NCI-H146 treated with DMSO at 0.1 percent for 48 hours (cell line): ENCODE measurements around the gene CCDC13.

Experiments
- DNase-seq: peaks from one replicate; lab custom pipeline; 2025; ENCODE audit not compliant: unreplicated experiment; lab: John Stamatoyannopoulos, UW

CCDC13 gene

DNA sequence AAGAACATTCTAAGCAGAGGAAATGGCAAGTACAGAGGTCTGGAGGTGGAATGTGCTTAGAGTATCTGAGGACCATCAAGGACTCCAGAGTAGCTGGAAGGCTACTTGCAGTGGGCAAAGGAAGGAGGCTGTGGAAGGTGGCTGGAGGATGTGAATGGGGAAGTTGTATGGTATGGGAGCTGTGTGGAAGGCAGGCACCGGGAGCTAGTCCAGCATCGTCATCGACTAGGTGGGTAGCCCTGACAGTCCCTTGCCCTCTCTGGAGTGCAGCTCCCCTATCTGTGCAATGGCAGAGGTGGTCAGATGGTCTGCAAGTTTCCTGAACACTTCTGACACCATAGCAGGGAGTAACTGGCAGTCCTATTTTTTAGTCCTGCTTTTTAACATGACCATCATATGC lies 19.3 kb downstream of the CCDC13 start:
- no peak for DNase-seq

DNA sequence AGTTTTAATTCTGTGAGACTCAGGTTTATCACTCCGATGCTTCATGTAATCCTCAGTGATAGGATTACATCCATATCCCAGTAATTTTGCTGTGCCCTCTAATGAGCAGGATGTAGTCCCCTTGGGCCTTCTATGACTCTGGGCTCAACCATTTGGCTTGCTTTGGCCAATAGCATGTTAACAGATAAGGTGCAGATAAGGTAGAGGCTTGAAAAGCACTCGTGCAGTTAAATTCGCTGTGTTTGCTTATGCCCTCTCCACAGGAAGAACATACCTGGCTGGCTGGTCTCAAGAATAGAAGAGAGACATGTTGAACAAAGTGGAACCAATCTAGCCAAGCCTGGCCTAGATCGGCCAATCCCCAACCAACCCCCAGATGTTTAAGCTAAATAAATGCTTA lies 20.1 kb downstream of the CCDC13 start:
- no peak for DNase-seq

- DNase-seq, result no peak
Measured at GRCh38 chr3:42752441-42752840, 20.6 kb downstream of the CCDC13 start.

GRCh38 chr3:42751609-42752008 lies 21.4 kb downstream of the CCDC13 start:
- DNase-seq, result no peak

GRCh38 chr3:42750834-42751233 lies 22.2 kb downstream of the CCDC13 start:
- no peak for DNase-seq

DNA sequence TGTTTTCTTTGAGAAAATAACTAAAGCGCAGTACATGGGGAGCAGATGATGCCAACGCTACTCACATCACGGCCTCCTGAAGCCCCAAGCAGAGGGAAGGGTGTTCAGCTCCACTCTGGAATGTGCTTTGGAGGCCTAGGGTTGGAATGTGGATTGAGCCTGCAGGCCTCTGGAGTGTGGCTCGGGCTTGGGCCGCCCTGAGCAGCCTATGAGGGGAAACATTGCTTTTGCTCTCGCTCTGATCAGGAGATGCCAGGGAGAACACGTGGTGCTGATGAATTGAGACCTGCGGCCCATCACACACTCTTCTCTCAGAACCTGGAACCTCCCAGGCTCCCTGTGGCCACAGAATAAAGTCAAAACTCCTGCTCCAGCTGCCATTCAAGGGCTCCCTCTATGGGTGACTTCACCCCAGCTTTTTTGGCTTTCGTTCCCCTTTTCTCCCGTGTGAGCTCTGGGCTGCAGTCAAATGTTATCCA lies 23.3 kb downstream of the CCDC13 start:
- no peak for DNase-seq

DNA sequence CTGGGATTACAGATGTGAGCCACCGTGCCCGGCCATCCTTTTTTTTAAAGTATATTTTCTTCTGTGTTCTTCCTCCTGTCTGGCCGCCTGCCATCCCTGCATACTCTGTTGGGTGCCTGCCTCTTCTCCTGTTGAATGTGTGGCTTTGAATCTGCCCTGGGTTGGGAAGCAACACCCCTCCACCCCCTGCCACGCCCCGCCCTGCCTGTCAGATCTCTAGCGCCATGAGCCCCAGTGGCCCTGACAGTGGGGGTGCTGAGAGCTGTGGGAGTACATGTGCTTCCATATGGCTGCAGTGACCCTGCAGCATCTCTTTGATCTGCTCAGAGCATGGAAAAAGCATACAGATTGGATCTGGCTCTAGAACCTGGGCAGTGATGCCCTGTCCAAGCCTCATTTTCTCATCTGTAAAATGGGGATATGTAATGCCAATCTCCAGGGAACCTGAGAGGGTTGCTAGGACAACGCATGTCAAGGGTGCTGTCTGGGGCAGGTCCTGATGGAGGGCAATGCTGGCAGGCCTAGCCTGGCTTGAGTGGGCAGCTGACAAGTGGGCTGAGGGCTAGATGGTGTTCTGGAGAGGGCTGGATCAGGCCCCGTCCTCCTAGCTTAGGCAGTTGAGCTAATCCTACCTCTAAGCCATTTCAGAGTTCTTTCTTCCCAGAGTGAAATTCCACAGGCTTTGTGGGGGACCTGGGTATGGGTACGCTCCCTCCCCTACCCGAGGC lies 23.9 kb downstream of the CCDC13 start:
- DNase-seq, result no peak

DNA sequence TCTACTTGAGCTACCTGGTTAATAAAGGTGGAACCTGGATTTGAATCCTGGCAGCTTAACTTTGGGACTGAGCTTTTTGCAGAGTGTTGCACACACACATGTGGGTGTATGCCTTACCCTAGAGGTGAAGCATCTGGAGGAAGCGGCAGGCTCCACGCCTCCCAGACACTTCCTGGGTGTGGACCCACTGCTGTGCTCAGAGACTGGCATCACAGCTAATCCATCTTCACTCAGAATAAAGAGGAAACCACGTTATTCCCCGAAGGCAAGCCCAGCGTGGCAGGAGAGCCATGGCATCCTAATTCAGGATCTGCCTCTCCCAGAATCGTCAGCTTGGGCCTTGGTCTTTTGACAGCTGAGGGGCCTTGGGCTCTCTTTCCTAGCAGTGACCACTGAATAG lies 25.5 kb downstream of the CCDC13 start:
- DNase-seq, result no peak

GRCh38 chr3:42746455-42747450 lies 26.3 kb downstream of the CCDC13 start:
- DNase-seq, result no peak

- no peak for DNase-seq
Measured at GRCh38 chr3:42745776-42746454, 27.1 kb downstream of the CCDC13 start.

DNA sequence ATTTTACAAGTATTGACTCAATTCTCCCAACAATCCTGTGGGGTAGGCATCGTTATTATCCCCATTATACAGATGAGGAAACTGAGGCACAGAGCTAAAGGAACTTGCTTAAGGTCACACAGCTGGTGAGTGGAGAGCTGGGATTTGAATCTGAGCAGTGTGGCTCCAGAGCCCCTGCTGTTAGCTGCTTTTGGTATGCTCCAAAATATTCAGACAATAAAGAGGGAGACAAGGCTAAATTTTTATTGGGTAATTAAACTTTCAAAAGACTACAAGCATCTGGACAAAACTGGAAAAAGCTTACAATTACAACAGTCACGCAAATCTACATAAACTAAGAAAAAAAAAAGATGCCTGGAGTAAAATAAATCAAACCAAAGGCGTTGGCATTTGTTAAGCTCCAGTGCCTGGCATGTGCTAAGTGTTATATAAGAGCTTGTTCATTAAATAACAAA lies 27.7 kb downstream of the CCDC13 start:
- no peak for DNase-seq

DNA sequence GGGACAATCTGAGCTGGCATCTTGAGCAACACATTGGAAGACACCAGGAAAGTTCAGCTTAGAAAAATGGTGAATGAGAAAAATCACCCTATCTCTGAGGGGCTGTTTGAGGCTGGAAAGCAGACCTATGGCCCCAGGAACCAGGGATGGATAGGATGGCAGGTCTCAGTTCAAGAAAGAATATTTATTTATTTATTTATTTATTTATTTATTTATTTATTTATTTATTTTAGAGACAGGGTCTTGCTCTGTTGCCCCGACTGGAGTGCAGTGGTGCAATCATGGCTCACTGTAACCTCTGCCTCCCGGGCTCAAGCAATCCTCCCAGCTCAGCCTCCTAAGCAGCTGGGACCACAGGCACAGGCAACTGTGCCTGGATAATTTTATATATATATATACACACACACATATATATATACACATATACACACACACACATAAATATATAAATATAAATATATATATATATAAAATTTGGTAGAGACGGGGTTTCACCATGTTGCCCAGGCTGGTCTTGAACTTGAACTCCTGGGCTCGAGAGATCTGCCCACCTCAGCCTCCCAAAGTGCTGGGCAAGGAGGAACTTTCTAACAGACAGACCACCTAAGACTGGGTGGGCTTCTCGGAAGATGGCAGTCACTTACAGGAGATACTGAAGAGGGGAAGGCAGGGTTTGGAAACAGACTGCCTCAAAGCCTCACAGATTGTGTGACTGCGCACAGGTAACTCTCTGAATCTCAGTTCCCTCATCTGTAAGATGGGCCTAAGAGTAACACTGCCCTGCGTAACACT lies 29.7 kb downstream of the CCDC13 start:
- DNase-seq, result no peak

GRCh38 chr3:42742688-42743087 lies 30.4 kb downstream of the CCDC13 start:
- no peak for DNase-seq

GRCh38 chr3:42742259-42742658 lies 30.8 kb downstream of the CCDC13 start:
- DNase-seq, result no peak

DNA sequence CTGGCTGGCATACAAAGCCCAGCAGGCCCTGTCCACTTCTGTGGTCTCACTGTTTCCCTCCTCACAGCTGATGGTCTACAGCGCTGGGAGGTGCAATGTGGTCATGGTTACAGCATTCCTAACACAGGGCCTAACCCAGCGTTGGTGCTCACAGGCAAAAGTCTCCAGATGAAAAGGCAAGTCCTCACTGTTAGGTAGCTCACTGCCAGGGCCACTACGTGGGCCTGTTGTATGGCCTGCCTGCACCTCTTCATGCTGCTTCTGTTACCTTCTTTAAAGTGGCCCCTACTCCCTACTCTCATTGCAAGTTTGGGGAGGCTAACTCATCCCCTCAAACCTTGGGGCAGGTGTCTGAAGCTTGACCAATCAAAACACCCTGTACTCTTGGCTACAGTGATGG lies 31.3 kb downstream of the CCDC13 start:
- DNase-seq, result no peak

- no peak for DNase-seq
Measured at GRCh38 chr3:42739401-42740158, 33.5 kb downstream of the CCDC13 start.

DNA sequence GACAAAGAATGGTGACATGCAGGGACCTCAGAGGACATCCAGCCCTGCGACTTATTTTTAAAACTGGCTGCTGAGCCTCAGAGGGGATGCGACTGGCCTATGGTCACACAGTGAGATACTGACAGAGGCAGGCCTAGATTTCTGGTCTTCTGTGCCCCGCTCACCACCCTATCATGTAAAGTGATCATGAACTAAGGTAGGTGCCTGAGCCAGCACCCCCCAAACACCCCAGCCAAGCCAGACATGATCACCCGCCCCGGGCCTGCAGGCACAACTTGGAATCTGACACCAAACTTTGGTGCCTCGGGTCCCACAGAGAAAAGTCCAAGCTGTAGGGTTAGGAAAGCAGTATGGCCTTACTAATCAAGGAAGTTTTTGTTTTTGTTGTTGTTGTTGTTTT lies 36.5 kb downstream of the CCDC13 start:
- DNase-seq, result no peak

GRCh38 chr3:42736081-42736480 lies 37.0 kb downstream of the CCDC13 start:
- no peak for DNase-seq

DNA sequence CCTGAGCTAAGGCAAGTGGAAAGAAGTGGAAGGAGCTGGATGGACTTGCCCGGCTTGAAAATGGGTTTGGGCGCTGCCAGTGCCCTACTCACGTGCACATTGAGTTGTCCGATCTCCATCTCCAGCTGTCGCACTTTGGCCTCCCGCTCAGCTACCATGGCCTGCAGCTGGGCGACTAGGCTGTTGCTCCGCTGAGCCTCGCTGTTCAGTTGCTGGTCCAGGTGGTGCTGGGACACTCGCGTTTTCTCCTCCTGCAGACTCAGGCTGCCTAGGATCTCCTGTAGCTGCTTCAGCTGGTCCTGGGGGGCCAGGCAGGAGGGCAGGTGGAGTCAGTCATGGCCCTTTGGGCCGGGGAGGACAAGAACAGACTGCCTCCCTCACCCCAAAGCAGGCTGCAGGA lies 37.4 kb downstream of the CCDC13 start:
- no peak for DNase-seq

GRCh38 chr3:42735019-42735418 lies 38.0 kb downstream of the CCDC13 start:
- no peak for DNase-seq
